Activated CD8-positive, alpha-beta T cell treated with anti-CD3 and anti-CD28 coated beads, Interleukin-2, amount 10 ng/mL, durations not matched to agents 7 days and 5 days (primary cell): ENCODE results near the gene C10orf71. TPM values are rescaled to one million over a fixed set of nuclear protein-coding genes. Genes with fewer than 3 reads are reported as not detected.

Experiments used
- ATAC-seq: fragments of 150-1000 bp; cut with Tn5 transposase; one replicate; pipeline ENCODE4 v1.10.0; 2021; ENCODE audit warnings: moderate library complexity
- CTCF ChIA-PET: fragments of 350-600 bp; sonication (Branson Sonifier 250); formaldehyde crosslinking; loops from one replicate; lab custom pipeline; 2021; ENCODE audit warnings: antibody characterized with exemption; lab: Charles Lee
- POLR2A ChIA-PET: fragments of 350-600 bp; sonication (Branson Sonifier 250); formaldehyde crosslinking; loops from one replicate; lab custom pipeline; 2021; ENCODE audit warnings: antibody characterized with exemption; lab: Charles Lee
- DNase-seq: peaks from one replicate; pipeline ENCODE4 v3.0.0-alpha.2; 2020
- H3K27ac Mint-ChIP-seq: one replicate; pipeline ENCODE4 v1.8.0; 2021; ENCODE audit warnings: mild to moderate bottlenecking, mixed read lengths
- H3K27me3 Mint-ChIP-seq: one replicate; pipeline ENCODE4 v1.8.0; 2021; ENCODE audit warnings: low read depth, mixed read lengths
- H3K36me3 Mint-ChIP-seq: one replicate; pipeline ENCODE4 v1.8.0; 2021; ENCODE audit warnings: low read depth, mixed read lengths
- H3K4me1 Mint-ChIP-seq: one replicate; pipeline ENCODE4 v1.8.0; 2021; ENCODE audit warnings: low read depth, mixed read lengths
- H3K4me3 Mint-ChIP-seq: one replicate; pipeline ENCODE4 v1.8.0; 2021; ENCODE audit warnings: mild to moderate bottlenecking, mixed read lengths
- H3K9me3 Mint-ChIP-seq: one replicate; pipeline ENCODE4 v1.8.0; 2022; ENCODE audit warnings: mixed read lengths; ENCODE audit not compliant: insufficient read depth
- total RNA-seq, 2 experiments: library from RNA; stranded (reverse); gene quantifications; one replicate each; pipeline ENCODE4 v1.2.3, GENCODE V29; 2021

C10orf71 gene
- total RNA-seq, 2 experiments from 2014 or later: not detected

- POLR2A ChIA-PET: no interaction called here
- CTCF ChIA-PET: no interaction called here
- peak; percentile 49 for DNase-seq
- peaks cover 13% of the 10 kb centered on the region for H3K27me3 Mint-ChIP-seq
- H3K4me1 Mint-ChIP-seq: peaks cover 44% of the 10 kb centered on the region
- peak; percentile 21 for ATAC-seq
- H3K27ac Mint-ChIP-seq: peak overlapping the region; percentile 88
- peak overlapping the region; percentile 27 for H3K4me3 Mint-ChIP-seq
- no peaks in the 10 kb centered on the region for H3K36me3 Mint-ChIP-seq
- H3K9me3 Mint-ChIP-seq: no peaks in the 10 kb centered on the region
Observed at GRCh38 chr10:49310460-49310859, 11.5 kb downstream of the C10orf71 start.

GRCh38 chr10:49310901-49311554 lies 12.1 kb downstream of the C10orf71 start:
- peaks cover 13% of the 10 kb centered on the region for H3K27me3 Mint-ChIP-seq
- peaks cover 44% of the 10 kb centered on the region for H3K4me1 Mint-ChIP-seq
- H3K27ac Mint-ChIP-seq: no peak overlapping the region
- H3K4me3 Mint-ChIP-seq: no peak overlapping the region
- ChIA-PET POLR2A (no interaction called here), CTCF (no interaction called here)
- H3K9me3 Mint-ChIP-seq: no peaks in the 10 kb centered on the region
- DNase-seq (no peak), ATAC-seq (no peak)
- H3K36me3 Mint-ChIP-seq: no peaks in the 10 kb centered on the region

DNA sequence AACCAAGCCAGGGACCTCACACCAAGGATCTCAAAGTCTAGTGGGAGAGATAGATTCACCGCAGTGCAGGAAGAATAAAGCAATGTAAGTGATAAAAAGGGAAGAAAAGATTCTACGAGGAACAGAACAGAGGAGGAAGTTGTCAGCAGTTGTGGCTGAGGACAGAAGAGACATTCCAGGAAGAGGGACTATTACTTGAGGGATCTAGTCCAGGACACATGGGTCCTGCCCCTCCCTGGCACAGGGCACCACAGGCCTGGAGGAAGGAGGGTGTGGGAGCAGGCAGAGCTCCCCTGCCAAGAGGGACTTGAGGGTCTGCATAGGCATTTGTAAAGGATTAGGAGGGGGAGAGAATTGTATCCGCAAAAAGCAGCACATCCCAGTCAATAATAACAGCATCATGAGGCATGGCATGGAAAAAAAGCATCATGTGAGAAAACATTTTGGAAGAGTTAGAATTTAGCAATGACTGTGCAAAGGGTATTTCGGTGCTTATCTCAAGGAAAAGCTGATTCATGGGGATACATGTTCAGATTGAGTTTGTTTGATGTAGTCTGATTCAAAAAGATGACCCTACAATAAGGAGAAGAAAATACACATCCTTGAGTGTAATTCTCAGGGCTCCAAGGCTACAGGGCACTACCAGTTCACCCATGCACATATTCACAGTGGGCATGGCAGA lies 12.7 kb downstream of the C10orf71 start:
- no peaks in the 10 kb centered on the region for H3K36me3 Mint-ChIP-seq

DNA sequence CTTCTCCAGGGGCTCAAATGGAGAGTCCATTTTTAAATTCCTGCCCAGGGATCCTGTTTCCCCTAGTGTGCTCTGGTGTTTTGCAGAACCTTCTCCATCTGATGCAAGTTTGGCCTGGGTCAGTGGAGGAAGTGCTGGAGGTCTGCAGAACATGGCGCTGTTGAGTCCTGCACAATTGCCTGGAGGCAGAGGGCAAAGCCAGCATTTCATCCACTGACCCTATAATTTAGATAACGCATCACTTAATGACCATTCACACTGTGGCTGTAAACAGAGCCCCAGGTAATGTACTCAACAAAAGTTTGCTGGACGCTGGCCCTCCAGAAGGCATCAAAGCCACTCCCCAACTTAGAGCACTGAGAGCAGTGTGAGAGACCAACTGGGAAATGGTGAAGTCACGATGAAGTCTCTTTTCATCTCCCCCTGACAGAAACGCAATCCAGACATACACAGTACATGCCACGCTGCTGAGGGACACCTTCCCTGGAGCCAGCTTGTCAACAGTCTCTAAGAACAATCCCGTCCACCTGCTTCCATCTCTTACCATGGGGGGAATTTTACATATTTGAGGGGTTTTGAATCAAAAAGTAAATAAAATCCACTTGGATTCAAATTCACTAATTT lies 13.4 kb downstream of the C10orf71 start:
- Mint-ChIP-seq H3K27ac (no peak overlapping the region), H3K36me3 (no peaks in the 10 kb centered on the region), H3K4me3 (no peak overlapping the region), H3K4me1 (peaks cover 42% of the 10 kb centered on the region), H3K27me3 (peaks cover 13% of the 10 kb centered on the region), H3K9me3 (no peaks in the 10 kb centered on the region)
- POLR2A ChIA-PET: no interaction called here
- ATAC-seq (no peak), DNase-seq (no peak)
- CTCF ChIA-PET: no interaction called here

More for the DNA sequence above, 12.7 kb downstream of the C10orf71 start:
- ChIA-PET CTCF (no interaction called here), POLR2A (no interaction called here)
- no peak for ATAC-seq
- no peaks in the 10 kb centered on the region for H3K9me3 Mint-ChIP-seq
- H3K4me1 Mint-ChIP-seq: peaks cover 44% of the 10 kb centered on the region
- no peak overlapping the region for H3K27ac Mint-ChIP-seq
- H3K4me3 Mint-ChIP-seq: no peak overlapping the region
- DNase-seq: no peak
- peaks cover 13% of the 10 kb centered on the region for H3K27me3 Mint-ChIP-seq

DNA sequence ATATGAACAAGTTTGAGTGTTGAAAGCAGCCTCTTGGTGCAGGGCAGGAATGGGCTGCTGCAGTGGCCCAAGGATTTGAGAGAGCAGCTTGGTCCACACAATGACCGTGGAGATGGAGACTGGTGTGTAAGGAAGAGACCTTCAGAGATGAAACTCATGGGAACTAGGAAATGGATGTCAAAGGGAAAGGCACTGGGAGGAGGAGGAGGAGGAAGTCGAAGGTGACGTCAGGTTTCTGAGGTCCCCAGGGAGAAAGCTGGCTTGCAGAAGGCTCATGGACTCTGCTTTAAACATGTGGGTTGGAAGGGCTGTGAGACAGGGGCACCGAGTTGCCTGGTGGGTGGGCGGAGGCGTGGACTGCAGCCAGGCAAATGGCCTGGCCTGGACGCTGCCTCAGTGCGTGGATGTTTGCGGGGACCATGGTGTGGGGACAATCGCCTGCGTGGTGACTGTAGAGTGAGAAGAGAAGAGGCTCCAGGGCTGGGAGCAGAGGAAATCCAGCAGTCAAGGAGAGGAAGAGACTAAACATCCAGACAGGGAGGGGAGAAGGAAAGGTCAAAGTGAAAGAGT lies 14.6 kb downstream of the C10orf71 start:
- no peak for DNase-seq
- Mint-ChIP-seq H3K4me1 (peaks cover 33% of the 10 kb centered on the region), H3K27me3 (peaks cover 13% of the 10 kb centered on the region), H3K36me3 (no peaks in the 10 kb centered on the region), H3K4me3 (no peak overlapping the region), H3K27ac (no peak overlapping the region), H3K9me3 (no peaks in the 10 kb centered on the region)
- CTCF ChIA-PET: no interaction called here
- POLR2A ChIA-PET: no interaction called here
- no peak for ATAC-seq

GRCh38 chr10:49314806-49315205 lies 15.8 kb downstream of the C10orf71 start:
- ATAC-seq (no peak), DNase-seq (no peak)
- Mint-ChIP-seq H3K9me3 (no peaks in the 10 kb centered on the region), H3K27ac (no peak overlapping the region), H3K4me3 (no peak overlapping the region), H3K27me3 (peaks cover 13% of the 10 kb centered on the region), H3K4me1 (peaks cover 26% of the 10 kb centered on the region), H3K36me3 (no peaks in the 10 kb centered on the region)
- ChIA-PET POLR2A (no interaction called here), CTCF (no interaction called here)

- ChIA-PET POLR2A (no interaction called here), CTCF (no interaction called here)
- H3K36me3 Mint-ChIP-seq: no peaks in the 10 kb centered on the region
- H3K4me1 Mint-ChIP-seq: peaks cover 5% of the 10 kb centered on the region
- H3K27me3 Mint-ChIP-seq: peaks cover 19% of the 10 kb centered on the region
- no peak overlapping the region for H3K4me3 Mint-ChIP-seq
- H3K27ac Mint-ChIP-seq: no peak overlapping the region
- ATAC-seq (no peak), DNase-seq (no peak)
- H3K9me3 Mint-ChIP-seq: no peaks in the 10 kb centered on the region
Observed at GRCh38 chr10:49318028-49318427, 19.1 kb downstream of the C10orf71 start.

DNA sequence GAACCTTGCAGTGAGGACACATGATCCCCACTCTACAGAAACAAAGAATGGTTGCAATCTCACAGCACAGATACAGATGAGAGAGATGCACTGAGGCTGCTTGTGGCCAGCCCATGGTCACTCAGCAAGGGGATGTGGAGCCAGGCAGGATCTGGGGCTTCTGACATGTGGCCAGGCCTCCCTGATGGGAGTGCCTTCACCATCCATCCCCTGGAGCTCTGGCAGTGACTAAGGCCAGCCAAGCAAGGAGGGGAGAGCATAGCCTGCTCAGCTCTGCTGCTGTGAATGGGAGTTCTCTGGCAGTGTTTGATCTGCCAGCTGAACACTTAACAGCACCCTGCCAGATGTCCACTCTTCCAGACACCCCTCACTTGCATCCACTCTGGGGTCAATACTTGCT lies 19.8 kb downstream of the C10orf71 start:
- peaks cover 18% of the 10 kb centered on the region for H3K27me3 Mint-ChIP-seq
- H3K27ac Mint-ChIP-seq: no peak overlapping the region
- ATAC-seq (no peak), DNase-seq (no peak)
- ChIA-PET POLR2A (no interaction called here), CTCF (no interaction called here)
- no peaks in the 10 kb centered on the region for H3K9me3 Mint-ChIP-seq
- peaks cover 5% of the 10 kb centered on the region for H3K4me1 Mint-ChIP-seq
- no peak overlapping the region for H3K4me3 Mint-ChIP-seq
- no peaks in the 10 kb centered on the region for H3K36me3 Mint-ChIP-seq

DNA sequence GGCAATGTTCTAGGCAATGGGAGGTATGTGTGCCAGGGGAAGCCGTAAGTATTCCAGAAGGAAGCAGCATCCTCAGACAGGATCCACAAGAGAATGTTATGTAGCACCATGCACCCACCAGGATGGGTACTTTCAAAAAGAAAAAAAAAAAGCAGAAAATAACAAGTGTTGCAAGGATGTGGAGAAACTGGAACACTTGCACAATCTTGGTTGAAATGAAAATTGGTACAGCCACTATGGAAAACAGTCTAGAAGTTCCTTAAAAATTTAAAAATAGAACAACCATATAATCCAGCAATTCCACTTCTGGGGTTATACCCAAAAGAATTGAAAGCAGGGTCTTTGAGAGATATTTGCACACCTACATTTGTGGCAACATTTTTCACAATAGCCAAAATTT lies 20.2 kb downstream of the C10orf71 start:
- DNase-seq: no peak
- H3K9me3 Mint-ChIP-seq: no peaks in the 10 kb centered on the region
- POLR2A ChIA-PET: no interaction called here
- no peaks in the 10 kb centered on the region for H3K36me3 Mint-ChIP-seq
- peaks cover 15% of the 10 kb centered on the region for H3K27me3 Mint-ChIP-seq
- H3K27ac Mint-ChIP-seq: no peak overlapping the region
- no peak overlapping the region for H3K4me3 Mint-ChIP-seq
- ATAC-seq: no peak
- CTCF ChIA-PET: no interaction called here
- H3K4me1 Mint-ChIP-seq: peaks cover 5% of the 10 kb centered on the region

GRCh38 chr10:49320191-49320590 lies 21.2 kb downstream of the C10orf71 start:
- H3K36me3 Mint-ChIP-seq: no peaks in the 10 kb centered on the region
- no peak overlapping the region for H3K27ac Mint-ChIP-seq
- no peaks in the 10 kb centered on the region for H3K9me3 Mint-ChIP-seq
- no peak for ATAC-seq
- CTCF ChIA-PET: no interaction called here
- H3K4me1 Mint-ChIP-seq: peaks cover 5% of the 10 kb centered on the region
- no peak overlapping the region for H3K4me3 Mint-ChIP-seq
- H3K27me3 Mint-ChIP-seq: peaks cover 15% of the 10 kb centered on the region
- POLR2A ChIA-PET: no interaction called here
- DNase-seq: no peak

DNA sequence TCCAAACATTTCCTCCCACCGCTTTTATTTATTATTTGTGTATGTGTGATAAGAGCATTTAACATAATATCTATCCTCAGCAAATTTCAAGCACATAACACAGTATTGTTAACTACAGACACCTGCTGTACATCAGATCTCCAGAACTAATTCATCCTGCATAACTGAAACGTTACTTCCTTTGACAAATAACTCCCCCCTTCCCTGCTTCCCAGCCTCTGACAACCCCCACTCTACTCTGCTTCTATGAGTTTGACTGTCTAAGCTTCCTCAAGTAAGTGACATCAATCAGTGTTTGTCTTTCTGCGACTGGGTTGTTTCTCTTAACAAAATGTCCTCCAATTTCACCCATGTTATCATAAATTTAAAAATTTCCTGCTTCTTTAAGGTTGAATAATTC lies 22.1 kb downstream of the C10orf71 start:
- Mint-ChIP-seq H3K36me3 (no peaks in the 10 kb centered on the region), H3K9me3 (no peaks in the 10 kb centered on the region), H3K4me3 (no peak overlapping the region), H3K27me3 (peaks cover 15% of the 10 kb centered on the region), H3K27ac (no peak overlapping the region), H3K4me1 (peaks cover 5% of the 10 kb centered on the region)
- ChIA-PET POLR2A (no interaction called here), CTCF (no interaction called here)
- ATAC-seq: no peak
- DNase-seq: no peak
